Sigmoid colon (tissue), 7 donors: Measurements from ENCODE around the gene SMKR1. TPM values are rescaled to one million over a fixed set of nuclear protein-coding genes. Genes with fewer than 3 reads are reported as not detected.

Experiments used
- DNase-seq: peaks from one replicate; pipeline ENCODE4 v3.0.0-alpha.2; 2019
- H3K27ac ChIP-seq, 4 donors: fragments of 200-600 bp; sonication (generic); one replicate each; pipeline ENCODE4 v1.5.1; 2016 to 2019; ENCODE audit warnings: mild to moderate bottlenecking in 1 of 4
- H3K27me3 ChIP-seq, 3 donors: fragments of 200-600 bp; sonication (generic); one replicate each; pipeline ENCODE4 v1.5.1; 2019; ENCODE audit warnings: mild to moderate bottlenecking in 1 of 3
- H3K36me3 ChIP-seq, 4 donors: fragments of 200-600 bp; sonication (generic); one replicate each; pipeline ENCODE4 v1.5.1; 2016 to 2019
- H3K4me1 ChIP-seq, 4 donors: fragments of 200-600 bp; sonication (generic); one replicate each; pipeline ENCODE4 v1.5.1; 2017 to 2019
- H3K4me3 ChIP-seq, 4 donors: fragments of 200-600 bp; sonication (generic); one replicate each; pipeline ENCODE4 v1.5.1; 2017 to 2019; ENCODE audit warnings: mild to moderate bottlenecking in 2 of 4, moderate library complexity in 1 of 4
- H3K9me3 ChIP-seq, 4 donors: fragments of 200-600 bp in 3 of 4; sonication (generic) in 3 of 4; one replicate each; pipeline versions ENCODE4 v1.5.1 to v1.6.1; 2013 to 2019
- CTCF ChIP-seq, 4 experiments: fragments of 450-650 bp in 3 of 4; fragments of 200-600 bp in 1 of 4; IDR thresholded peaks; one replicate each; pipeline ENCODE4 v1.5.1; 2016 to 2019; ENCODE audit warnings: antibody characterized with exemption in 4 of 4, mild to moderate bottlenecking in 3 of 4, moderate library complexity in 2 of 4
- EP300 ChIP-seq, 4 donors: sonication (generic); formaldehyde crosslinking; IDR thresholded peaks; one replicate each; pipeline ENCODE4 v1.6.1; 2017; ENCODE audit warnings: antibody characterized with exemption in 4 of 4
- POLR2A ChIP-seq, 2 donors: fragments of 450-650 bp; IDR thresholded peaks; one replicate each; pipeline ENCODE4 v1.6.1; 2016; ENCODE audit warnings: antibody characterized with exemption in 2 of 2, mild to moderate bottlenecking in 2 of 2, moderate library complexity in 2 of 2
- POLR2AphosphoS5 ChIP-seq, 4 donors: sonication (generic); formaldehyde crosslinking; IDR thresholded peaks; one replicate each; pipeline ENCODE4 v1.6.1; 2017; ENCODE audit warnings: antibody characterized with exemption in 4 of 4
- WGBS, 2 donors: extraction: QIAGEN DNeasy Blood & Tissue Kit; methylation state at CpG; one replicate each; pipeline ENCODE4 v1.1.7; 2013; 5-methylcytosine and 5-hydroxymethylcytosine counted together
- intact Hi-C: fragments of 100-400 bp; cut with DNase I; formaldehyde crosslinking; loops from one replicate; pipeline ENCODE4 v1.15.1; 2023
- polyA plus RNA-seq, 3 donors: library from polyadenylated mRNA; stranded (reverse); fragments of 200-250 nt; gene quantifications; one replicate each; pipeline ENCODE4 v1.2.3, GENCODE V29; 2013
- total RNA-seq, 4 donors: library from RNA; depleted of rRNA; stranded (reverse); fragments of >200 nt; gene quantifications; one replicate each; pipeline ENCODE4 v1.1.0, GENCODE V29; 2016
- donor health status: healthy with polysubstance abuse.
- donor health status: Bipolar disorder and iron deficiency.
- donor health status: healthy.

Gene SMKR1
- total and polyA plus RNA-seq, 7 donors = 0.45 TPM; not detected in 6

DNA sequence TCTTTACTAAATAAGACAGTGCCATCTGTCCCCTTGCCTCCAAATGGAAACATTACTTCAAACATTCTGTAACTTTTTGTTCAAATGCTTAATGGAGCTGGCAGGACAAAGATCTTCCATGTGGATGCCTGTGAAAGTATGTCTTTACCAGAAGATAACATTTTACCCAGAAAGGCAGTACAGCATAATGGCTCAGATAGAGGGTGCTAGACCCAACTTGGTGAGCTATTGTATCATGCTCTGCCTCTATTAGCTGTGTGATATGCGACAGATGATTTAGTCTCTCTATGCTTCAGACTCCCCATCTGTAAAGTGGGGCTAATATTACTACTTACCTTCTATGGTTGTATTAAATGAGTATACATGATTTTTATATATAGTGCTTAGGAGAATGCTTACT lies 8.8 kb upstream of the SMKR1 start:
- intact Hi-C loops = no loop called here
- Histone ChIP-seq H3K27ac (no peak overlapping the region), H3K27me3 (no peaks in the 10 kb centered on the region), H3K9me3 (no peaks in the 10 kb centered on the region), H3K36me3 (no peaks in the 10 kb centered on the region), H3K4me1 (no peaks in the 10 kb centered on the region), H3K4me3 (no peak overlapping the region)
- WGBS, 2 donors = 85 to 92% methylated on average over 1 of the region's 1 CpG
- TF ChIP-seq CTCF (IDR thresholded peaks at IDR 0.05) (no peak), POLR2AphosphoS5 (IDR thresholded peaks at IDR 0.05) (no peak), POLR2A (IDR thresholded peaks at IDR 0.05) (no peak), EP300 (IDR thresholded peaks at IDR 0.05) (no peak)
- DNase-seq = no peak

DNA sequence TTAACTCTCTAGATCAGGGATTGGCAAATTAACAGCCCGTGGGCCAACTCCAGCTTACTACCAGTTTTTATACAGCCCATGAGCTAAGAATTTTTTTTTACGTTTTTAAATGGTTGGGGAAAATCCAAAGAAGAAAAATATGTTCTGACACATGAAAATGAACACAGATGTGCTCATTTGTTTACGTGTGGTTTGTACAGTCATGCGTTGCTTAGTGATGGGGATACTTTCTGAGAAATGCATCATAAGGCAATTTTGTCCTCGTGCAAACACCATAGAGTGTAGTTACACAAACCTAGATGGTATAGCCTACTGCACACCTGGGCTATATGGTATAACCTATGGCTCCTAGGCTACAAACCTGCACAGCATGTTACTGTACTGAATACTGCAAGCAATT lies 8.3 kb upstream of the SMKR1 start:
- Histone ChIP-seq H3K9me3 (no peaks in the 10 kb centered on the region), H3K27ac (no peak overlapping the region), H3K36me3 (no peaks in the 10 kb centered on the region), H3K27me3 (no peaks in the 10 kb centered on the region), H3K4me3 (no peak overlapping the region), H3K4me1 (no peaks in the 10 kb centered on the region)
- 59 to 68% methylated on average over 5 of the region's 5 CpGs for WGBS, 2 donors
- intact Hi-C loops = no loop called here
- TF ChIP-seq CTCF (IDR thresholded peaks at IDR 0.05) (no peak), POLR2AphosphoS5 (IDR thresholded peaks at IDR 0.05) (no peak), EP300 (IDR thresholded peaks at IDR 0.05) (no peak), POLR2A (IDR thresholded peaks at IDR 0.05) (no peak)
- no peak for DNase-seq

DNA sequence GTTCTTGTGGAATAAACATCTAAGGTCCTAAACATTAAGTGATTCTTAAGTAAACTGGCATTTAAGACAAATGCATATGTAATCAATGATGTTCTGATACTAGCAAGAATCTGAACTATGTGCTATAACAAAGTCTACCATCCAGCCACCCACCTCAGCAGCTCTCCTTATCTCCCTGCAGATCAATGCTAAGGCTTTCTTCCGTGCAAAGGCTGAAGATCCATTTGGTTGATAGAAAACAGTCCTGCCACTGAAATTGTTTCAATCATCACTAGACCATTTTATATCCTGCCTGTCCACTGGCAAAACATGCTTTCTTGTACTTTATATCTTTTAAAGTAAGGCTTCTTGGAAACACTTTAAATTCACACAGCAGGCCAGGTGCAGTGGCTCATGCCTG lies 6.3 kb upstream of the SMKR1 start:
- H3K4me3 ChIP-seq = no peak overlapping the region
- H3K9me3 ChIP-seq = no peaks in the 10 kb centered on the region
- WGBS, 2 donors = 68 to 76% methylated on average over 1 of the region's 1 CpG
- intact Hi-C loops = no loop called here
- no peaks in the 10 kb centered on the region for H3K36me3 ChIP-seq
- H3K4me1 ChIP-seq = no peaks in the 10 kb centered on the region
- no peaks in the 10 kb centered on the region for H3K27me3 ChIP-seq
- DNase-seq = no peak
- no peak overlapping the region for H3K27ac ChIP-seq
- no peak for TF ChIP-seq CTCF (IDR thresholded peaks at IDR 0.05)
- no peak for TF ChIP-seq EP300 (IDR thresholded peaks at IDR 0.05)
- no peak for TF ChIP-seq POLR2A (IDR thresholded peaks at IDR 0.05)
- no peak for TF ChIP-seq POLR2AphosphoS5 (IDR thresholded peaks at IDR 0.05)

DNA sequence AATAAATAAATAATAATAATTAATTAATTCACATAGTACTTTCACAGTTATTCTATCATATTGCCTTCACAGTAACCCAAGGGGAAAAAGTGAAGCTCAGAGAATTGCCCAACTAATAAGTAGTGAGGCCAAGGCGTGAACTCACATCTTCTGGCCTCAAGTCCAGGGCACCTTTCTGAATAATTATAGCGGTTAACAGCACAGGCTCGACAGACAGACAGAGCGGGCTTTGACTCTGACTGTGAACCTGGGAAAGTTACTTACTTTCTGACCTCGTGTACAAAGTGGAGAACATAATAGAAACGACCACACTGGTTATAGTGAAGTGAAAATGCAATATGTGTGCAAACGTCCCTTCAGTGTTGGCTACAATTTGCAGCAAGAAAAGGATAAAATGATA lies 5.7 kb upstream of the SMKR1 start:
- intact Hi-C loops = no loop called here
- TF ChIP-seq EP300 (IDR thresholded peaks at IDR 0.05) (no peak), CTCF (IDR thresholded peaks at IDR 0.05) (no peak), POLR2A (IDR thresholded peaks at IDR 0.05) (no peak), POLR2AphosphoS5 (IDR thresholded peaks at IDR 0.05) (no peak)
- Histone ChIP-seq H3K9me3 (no peaks in the 10 kb centered on the region), H3K27me3 (peaks cover 0 to 3% (median 0%) of the 10 kb centered on the region in 3 donors), H3K36me3 (no peaks in the 10 kb centered on the region), H3K4me3 (no peak overlapping the region), H3K4me1 (peaks cover 0 to under 1% (median 0%) of the 10 kb centered on the region in 4 donors), H3K27ac (no peak overlapping the region)
- 72 to 74% methylated on average over 7 of the region's 7 CpGs for WGBS, 2 donors
- no peak for DNase-seq

- WGBS, 2 donors = 87 to 90% methylated on average over 4 of the region's 4 CpGs
- intact Hi-C loops = no loop called here
- TF ChIP-seq CTCF (IDR thresholded peaks at IDR 0.05) = no peak
- TF ChIP-seq POLR2AphosphoS5 (IDR thresholded peaks at IDR 0.05) = no peak
- TF ChIP-seq EP300 (IDR thresholded peaks at IDR 0.05) = no peak
- TF ChIP-seq POLR2A (IDR thresholded peaks at IDR 0.05) = no peak
Observed at GRCh38 chr7:129497156-129497555, 5.2 kb upstream of the SMKR1 start.

More at GRCh38 chr7:129497156-129497555, 5.2 kb upstream of the SMKR1 start:
- Histone ChIP-seq H3K27ac (no peak overlapping the region), H3K36me3 (no peaks in the 10 kb centered on the region), H3K27me3 (peaks cover 0 to 4% (median 0%) of the 10 kb centered on the region in 3 donors), H3K9me3 (no peaks in the 10 kb centered on the region), H3K4me3 (no peak overlapping the region), H3K4me1 (peaks cover 0 to 5% (median 0%) of the 10 kb centered on the region in 4 donors)
- DNase-seq = no peak
